GM11168 (cell line): ENCODE data around the gene TUBGCP2.
"Not testable (repeated sequence)": the region's sequence is repeated elsewhere in the genome, so short reads cannot be mapped to it uniquely, and the experiment has no call there.

ENCODE experiments used
- in situ Hi-C: fragments of 300-500 bp; cut with MboI; formaldehyde crosslinking; loops from one replicate; pipeline ENCODE4 v1.12.0; 2022; ENCODE audit warnings: low sequenced_read_pairs; ENCODE audit not compliant: unreplicated experiment

The TUBGCP2 gene

DNA sequence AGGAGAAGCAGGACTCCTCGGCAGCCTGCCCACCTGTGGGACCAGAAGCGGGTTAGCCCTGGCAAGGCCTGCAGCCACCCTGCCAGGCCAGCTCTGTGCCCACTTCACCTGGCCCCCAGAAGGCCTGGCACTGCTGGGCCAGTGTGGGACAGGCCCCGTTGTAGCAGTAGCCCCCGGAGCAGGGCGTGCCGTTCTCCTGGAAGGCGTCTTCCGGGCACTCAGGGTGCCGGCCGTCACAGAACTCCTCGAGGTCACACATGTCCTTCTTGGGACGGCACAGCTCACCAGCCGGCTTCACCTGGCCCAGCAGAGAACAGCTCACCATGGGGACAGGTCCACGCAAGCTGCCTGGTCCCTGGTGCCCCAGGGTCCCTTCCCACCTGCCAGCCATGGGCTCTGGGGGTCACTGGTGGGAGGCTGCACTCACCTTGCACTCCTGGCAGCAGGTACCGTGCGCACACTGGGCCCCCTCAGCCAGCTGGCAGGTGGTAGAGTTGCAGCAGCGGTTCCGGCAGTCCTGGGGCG is 37.8 kb downstream of the TUBGCP2 start:
- in situ Hi-C loops = no loop called here

DNA sequence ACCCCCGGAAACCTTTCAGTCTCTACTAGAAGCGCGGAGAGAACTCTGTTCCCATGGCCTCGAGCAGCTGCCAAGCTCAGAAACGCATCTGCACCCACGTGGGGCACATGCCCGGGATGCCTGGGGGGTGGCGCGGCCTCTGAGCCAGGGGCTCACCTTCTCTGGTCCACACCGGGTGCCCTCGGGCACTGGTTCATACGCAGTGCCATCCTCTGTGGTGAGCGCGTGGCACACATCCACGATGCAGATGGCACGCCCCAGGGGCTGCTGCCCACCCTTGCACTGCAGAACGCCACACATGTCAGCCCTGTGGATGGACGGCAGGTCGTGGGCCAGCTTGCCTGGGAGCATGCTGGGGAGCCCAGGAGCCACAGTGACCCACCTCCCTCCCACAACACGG is 38.5 kb downstream of the TUBGCP2 start:
- in situ Hi-C loops = no loop called here

- in situ Hi-C loops = no loop called here
Measured at GRCh38 chr10:133269367-133269766, 39.3 kb downstream of the TUBGCP2 start.

- in situ Hi-C loops = no loop called here
Measured at GRCh38 chr10:133268532-133268931, 40.1 kb downstream of the TUBGCP2 start.

DNA sequence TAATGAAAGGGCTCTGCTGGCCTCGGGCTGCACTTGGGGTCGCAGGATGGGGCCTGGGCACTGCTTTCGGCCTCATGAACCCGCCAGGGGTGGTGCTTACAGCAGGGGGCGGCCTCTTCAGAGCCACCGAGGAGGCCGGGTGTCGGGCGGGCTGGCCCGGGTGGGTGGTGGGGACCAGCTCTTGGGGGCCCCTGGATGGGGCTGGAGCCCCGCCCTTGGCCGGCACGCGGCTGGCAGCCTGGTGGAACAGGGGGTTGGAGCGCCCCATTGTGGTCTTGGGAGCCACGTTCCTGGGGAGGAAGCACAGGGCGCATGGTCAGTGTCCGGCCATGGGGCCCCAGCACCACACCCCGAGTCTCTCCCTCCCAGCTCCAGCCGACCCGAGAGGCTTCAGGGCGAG is 40.8 kb downstream of the TUBGCP2 start:
- in situ Hi-C loops = no loop called here

DNA sequence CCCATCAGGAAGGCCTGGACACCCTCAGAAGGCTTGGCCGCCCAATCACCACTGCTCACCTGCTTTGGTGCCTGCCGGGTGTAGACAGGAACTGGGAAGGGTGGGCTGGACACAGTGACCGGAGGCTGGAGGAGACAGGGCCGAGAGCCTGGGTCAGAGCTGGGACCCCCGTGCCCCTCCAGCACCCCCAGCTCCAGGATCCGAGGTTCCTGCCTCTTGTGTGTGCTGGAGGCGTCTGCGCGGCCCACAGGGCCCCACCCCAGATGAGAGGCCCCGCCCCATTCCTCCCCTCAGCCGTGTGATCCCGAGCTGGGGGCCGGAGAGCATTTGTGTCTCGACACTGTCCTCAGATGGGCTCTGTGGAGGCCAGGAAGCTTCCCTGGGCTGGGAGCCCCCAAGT is 41.4 kb downstream of the TUBGCP2 start:
- in situ Hi-C loops = no loop called here

DNA sequence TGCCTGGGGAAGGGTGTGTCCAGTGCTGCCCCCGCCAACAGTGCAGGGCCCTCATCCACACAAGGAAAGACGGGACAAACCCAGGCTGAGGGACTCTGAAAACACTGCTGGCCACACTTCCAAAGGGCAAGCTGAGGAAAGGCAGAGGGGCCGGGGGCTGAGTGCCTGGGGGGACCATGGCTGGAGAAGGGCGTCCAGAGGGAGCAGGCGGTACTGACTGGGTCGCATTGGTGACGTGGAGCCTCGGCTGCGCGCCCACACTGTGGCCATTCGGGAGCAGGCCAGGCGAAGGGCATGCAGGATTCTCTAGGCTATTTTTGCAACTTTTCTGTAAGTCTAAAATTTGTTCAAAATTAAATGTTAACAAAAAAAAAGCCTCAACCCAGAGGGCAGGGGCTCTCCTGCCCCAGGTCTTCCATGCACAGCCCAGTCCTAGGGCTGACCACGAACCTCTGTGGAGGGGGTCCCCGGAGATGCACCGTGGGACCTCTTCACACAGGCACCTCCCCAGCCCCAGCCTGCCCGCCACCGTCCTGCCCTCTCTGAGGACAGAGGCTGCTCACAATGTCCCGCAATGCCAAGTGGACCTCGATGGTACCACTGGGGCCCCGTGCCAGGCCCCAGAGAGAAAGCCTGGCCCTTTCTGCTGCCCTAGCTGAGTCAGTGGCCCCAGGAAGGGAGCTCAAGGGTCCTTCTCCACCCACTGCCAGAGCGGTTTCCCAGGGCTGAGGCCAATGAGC is 42.4 kb downstream of the TUBGCP2 start:
- in situ Hi-C loops = no loop called here

DNA sequence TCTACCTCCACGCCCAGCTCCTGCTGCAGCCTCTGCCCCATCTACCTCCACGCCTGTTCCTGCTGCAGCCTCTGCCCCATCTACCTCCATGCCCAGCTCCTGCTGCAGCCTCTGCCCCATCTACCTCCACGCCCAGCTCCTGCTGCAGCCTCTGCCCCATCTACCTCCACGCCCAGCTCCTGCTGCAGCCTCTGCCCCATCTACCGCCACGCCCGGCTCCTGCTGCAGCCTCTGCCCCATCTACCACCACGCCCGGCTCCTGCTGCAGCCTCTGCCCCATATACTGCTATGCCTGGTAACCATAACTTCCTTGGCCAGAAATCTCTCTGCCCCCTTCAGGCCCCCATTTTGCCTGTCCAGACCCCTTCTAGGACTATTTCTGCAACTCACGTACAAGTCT is 43.6 kb downstream of the TUBGCP2 start:
- in situ Hi-C loops = not testable (repeated sequence)

- in situ Hi-C loops = no loop called here
Measured at GRCh38 chr10:133264461-133264860, 44.2 kb downstream of the TUBGCP2 start.

DNA sequence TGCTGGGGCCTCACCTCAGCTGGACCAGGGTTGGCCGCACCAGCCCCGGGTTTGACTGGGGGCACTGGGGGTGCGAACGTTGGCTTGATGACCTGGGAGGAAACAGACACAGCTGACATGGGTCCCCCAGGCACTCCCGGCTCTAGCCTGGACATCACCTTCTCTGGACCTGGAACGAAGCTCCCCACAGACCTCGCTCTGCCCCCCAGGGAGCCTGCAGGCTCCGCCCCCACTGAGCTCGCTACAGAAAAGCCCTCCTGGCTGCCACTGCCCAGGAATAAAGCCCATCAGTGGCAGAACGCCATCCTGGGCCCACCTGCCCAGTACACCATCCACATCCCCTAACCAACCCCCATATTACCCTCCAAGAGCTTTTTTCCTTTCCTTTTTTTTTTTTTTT is 45.0 kb downstream of the TUBGCP2 start:
- in situ Hi-C loops = no loop called here

DNA sequence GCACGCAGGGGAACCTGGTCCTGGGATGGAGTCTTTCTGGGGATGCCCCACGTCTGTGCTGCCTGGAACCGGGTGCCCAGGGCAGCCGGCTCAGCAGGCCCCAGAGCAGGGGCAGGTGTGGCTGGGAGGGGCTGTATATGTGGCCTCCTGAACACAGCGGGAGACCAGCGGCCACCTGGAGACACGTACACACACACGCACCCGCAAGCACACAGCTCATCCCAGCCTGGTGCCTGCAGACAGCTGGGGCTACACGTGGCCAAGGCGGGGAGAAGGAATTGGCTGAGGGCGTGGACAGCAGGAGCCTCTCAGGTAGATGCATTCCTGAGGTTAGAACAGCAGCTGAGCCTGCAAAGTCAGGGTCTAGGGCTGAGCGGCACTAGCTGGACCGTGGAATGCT is 46.0 kb downstream of the TUBGCP2 start:
- in situ Hi-C loops = no loop called here

GRCh38 chr10:133261726-133262325 is 46.8 kb downstream of the TUBGCP2 start:
- in situ Hi-C loops = no loop called here

DNA sequence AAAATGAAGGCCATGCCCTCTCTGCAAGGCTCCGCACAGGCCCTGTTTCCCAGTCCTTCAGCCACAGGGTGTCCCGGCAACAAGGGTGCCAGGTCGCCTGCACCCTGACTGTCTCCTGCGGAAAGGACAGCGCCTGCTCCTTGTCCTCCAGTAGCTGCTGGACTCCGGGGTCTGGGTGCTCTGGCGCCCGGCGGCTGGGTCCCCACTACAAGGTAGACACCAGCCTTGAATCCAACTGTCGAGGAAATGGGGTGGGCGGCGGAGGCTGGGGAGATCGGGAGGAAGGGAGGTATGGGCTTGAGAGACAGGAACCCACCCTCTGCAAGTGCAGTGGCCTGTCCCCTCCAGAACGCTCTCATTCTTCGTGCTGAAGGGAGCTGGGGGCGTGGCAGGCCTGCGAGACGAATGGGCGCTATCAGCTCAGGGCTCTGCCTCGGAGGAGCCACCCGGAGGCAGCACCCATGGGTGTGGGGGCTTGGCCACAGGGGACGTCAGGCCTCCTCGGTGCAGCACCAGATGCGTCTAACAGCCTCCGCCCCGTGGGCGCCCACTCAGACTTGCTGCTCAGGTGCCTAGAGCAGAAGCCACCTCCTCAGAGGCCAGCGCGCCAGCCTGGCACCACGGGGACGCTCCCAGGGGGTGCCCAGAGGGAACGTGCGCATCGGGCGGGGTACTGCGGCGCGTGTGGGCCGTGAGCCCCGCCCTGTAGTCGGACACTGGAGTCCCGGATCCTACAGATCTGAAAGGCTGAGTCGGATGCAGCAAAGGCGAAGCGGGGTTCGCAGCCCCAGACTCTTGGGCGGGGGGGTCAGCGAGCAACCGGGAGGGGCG is 47.6 kb downstream of the TUBGCP2 start:
- in situ Hi-C loops = no loop called here

DNA sequence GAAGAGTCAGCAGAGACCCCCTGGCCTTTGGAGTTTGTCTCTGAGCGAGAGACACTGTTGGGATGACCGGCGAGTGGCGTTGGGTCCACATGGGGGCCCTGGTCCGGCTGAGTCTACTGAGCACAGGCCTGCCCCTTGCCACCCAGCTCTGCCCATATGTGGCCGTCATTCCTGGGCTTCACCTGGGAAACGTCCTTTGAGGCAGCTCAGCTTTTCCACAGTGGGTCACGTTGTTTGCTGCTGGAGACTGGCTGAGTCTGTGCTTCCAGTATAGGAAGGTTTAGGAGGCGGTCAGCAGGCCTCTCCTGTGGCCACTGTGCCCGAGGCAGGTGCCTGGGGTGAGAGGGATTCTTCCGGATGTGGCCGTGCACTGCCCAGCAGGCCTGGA is 49.1 kb downstream of the TUBGCP2 start:
- in situ Hi-C loops = no loop called here

- in situ Hi-C loops = no loop called here
Measured at GRCh38 chr10:133258818-133259601, 49.7 kb downstream of the TUBGCP2 start.

DNA sequence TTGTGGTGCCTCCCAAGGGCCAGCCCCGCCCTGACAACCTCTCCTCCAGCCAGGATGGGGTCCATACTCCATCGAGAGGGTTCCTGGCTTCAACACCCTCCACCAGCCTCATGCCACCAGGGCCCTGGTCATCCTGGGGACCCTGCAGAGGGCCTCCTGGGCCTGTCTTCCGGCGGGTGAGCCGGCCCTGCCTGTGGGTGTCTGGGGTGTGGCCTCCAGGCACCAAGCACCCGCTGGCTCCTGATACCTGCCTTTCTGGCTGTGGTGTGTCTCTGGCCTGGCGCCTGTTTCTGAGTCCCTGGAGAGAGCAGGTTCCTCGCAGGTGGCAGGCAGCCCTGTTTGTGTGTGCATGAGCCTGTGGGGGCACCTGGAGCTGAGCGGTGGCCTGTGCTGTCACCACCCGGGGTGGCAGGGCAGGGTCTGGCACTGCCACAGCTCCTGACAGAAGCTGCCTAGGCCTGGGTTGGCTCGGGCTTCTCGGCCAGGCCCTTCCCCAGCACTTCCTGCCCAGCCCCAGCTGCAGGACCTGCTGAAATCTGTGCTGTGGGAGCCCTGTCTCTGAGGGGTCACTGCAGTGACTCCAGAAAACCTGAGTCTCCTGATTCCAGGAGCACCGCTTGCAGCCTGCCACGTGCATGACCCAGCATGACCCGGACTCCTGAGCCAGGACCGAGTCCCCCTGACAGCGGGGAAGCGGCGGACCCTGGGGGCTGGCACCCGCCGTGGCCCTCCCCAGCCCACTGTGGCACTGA is 50.4 kb downstream of the TUBGCP2 start:
- in situ Hi-C loops = no loop called here

DNA sequence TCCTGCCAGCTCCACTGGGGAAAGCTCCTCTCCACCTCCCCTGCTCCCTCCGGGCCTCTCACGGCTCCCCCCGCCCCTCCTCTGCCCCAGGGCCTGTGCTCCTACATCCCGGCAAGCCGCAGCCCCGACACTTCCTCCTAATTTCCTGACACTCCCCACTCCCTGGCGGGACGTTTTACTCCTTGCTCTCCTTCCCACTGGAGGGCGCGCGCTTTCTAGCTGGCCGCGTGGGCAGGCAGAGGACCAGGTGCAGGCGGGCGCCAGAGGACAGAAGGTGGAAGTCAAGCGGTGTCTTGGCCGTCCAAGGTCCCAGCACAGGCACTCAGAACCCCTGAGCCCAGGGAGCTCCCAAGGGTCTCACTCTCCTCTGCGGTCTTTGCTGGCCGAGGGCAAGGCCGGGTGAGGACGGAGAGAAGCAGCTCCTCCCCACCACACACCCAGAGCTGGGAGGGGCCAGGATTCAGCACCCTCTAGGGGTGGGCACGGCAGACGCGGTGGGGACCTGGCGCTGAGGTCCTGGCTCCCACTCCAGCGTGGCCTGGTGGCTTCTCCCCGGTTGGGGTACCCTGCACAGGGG is 51.1 kb downstream of the TUBGCP2 start:
- in situ Hi-C loops = no loop called here

GRCh38 chr10:133255323-133255722 is 53.3 kb downstream of the TUBGCP2 start:
- in situ Hi-C loops = no loop called here

DNA sequence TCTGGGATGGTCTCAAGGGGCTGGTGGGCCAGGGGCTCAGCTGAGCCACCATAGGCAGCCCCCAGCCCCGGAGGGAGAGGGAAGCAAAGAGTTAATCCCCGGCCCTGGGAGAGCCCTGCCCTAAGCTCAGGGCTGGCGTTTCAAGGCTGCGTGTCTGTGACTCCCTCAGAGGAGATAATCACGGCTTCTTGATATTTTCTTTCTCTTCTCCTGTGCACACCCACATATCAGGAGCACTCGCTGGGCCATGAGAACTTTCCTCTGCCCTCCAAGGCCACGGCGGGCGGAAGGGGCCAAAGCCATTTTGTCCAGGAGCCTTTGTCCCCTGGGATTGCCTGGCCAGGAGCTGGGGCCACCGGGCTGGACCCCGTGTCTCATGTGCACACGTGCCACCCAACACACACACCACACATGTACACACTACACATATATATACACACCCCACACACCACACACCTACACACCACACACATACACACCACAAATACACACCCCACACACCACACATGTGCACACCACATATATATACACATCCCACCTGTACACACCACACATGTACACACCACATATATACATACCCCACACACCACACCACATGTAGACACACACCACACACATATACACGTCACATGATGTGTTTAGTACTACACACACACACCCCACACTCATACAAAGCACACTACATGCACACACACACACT is 54.1 kb downstream of the TUBGCP2 start:
- in situ Hi-C loops = no loop called here
